Mesenchymal stem cell (in vitro differentiated cells and primary cell): Measurements from ENCODE around the gene RPS15A.

Experiments
- DNase-seq: peaks from one replicate; pipeline ENCODE4 v3.0.0-alpha.2; 2013
- H2AFZ ChIP-seq: one replicate; pipeline ENCODE4 v1.6.1; 2013; ENCODE audit warnings: low read depth, mild to moderate bottlenecking, control low read depth, inconsistent platforms, low read length, moderate library complexity
- H2AK5ac ChIP-seq: 2 replicates; pipeline ENCODE4 v1.6.1; 2013; ENCODE audit warnings: low read length, moderate library complexity, mild to moderate bottlenecking, inconsistent platforms; ENCODE audit not compliant: severe bottlenecking
- H2BK120ac ChIP-seq: one replicate; pipeline ENCODE4 v1.6.1; 2013; ENCODE audit warnings: low read depth, mild to moderate bottlenecking, inconsistent platforms, low read length, moderate library complexity
- H2BK12ac ChIP-seq, 2 experiments: one replicate each; pipeline ENCODE4 v1.6.1; 2013; ENCODE audit warnings: inconsistent platforms in 2 of 2, low read length in 2 of 2, mild to moderate bottlenecking in 2 of 2, moderate library complexity in 2 of 2, control low read depth in 1 of 2
- H2BK15ac ChIP-seq: one replicate; pipeline ENCODE4 v1.6.1; 2013; ENCODE audit warnings: mild to moderate bottlenecking, low read depth, inconsistent platforms; ENCODE audit not compliant: poor library complexity, severe bottlenecking
- H2BK5ac ChIP-seq: 2 replicates; pipeline ENCODE4 v1.6.1; 2013; ENCODE audit warnings: low read depth, mild to moderate bottlenecking, low read length, control low read depth, inconsistent platforms; ENCODE audit not compliant: poor library complexity, severe bottlenecking
- H3K14ac ChIP-seq, 2 experiments: one replicate each; pipeline ENCODE4 v1.6.1; 2013; ENCODE audit warnings: inconsistent platforms in 2 of 2, low read length in 2 of 2, control low read depth in 1 of 2, mild to moderate bottlenecking in 1 of 2, moderate library complexity in 1 of 2
- H3K18ac ChIP-seq, 2 experiments: one replicate each; pipeline ENCODE4 v1.6.1; 2013; ENCODE audit warnings: inconsistent platforms in 2 of 2, low read length in 2 of 2, control low read depth in 1 of 2, low read depth in 1 of 2, mild to moderate bottlenecking in 1 of 2
- H3K23ac ChIP-seq, 2 experiments: one replicate each; pipeline ENCODE4 v1.6.1; 2013; ENCODE audit warnings: inconsistent platforms in 2 of 2, low read length in 2 of 2, mild to moderate bottlenecking in 2 of 2, moderate library complexity in 2 of 2, control low read depth in 1 of 2
- H3K27ac ChIP-seq: 2 replicates; pipeline ENCODE4 v1.5.1; 2013; ENCODE audit warnings: mild to moderate bottlenecking, moderate library complexity, low read length, control low read depth, inconsistent platforms; ENCODE audit not compliant: poor library complexity, severe bottlenecking
- H3K27me3 ChIP-seq, 2 experiments: 2 replicates each; pipeline versions ENCODE4 v1.6.1 to v1.7.0; 2013; ENCODE audit warnings: low read length in 2 of 2, mild to moderate bottlenecking in 2 of 2, moderate library complexity in 2 of 2, control low read depth in 1 of 2, inconsistent platforms in 1 of 2; ENCODE audit not compliant: control insufficient read depth in 1 of 2, insufficient read depth in 1 of 2
- H3K36me3 ChIP-seq, 2 experiments: 2 replicates each; pipeline versions ENCODE4 v1.6.1 to v1.7.0; 2013; ENCODE audit warnings: low read length in 2 of 2, control low read depth in 1 of 2, inconsistent platforms in 1 of 2, low read depth in 1 of 2, mild to moderate bottlenecking in 1 of 2; ENCODE audit not compliant: insufficient read depth in 2 of 2, control insufficient read depth in 1 of 2
- H3K4ac ChIP-seq, 2 experiments: one replicate each; pipeline ENCODE4 v1.6.1; 2013; ENCODE audit warnings: inconsistent platforms in 2 of 2, low read length in 2 of 2, mild to moderate bottlenecking in 2 of 2, moderate library complexity in 2 of 2, control low read depth in 1 of 2, low read depth in 1 of 2
- H3K4me1 ChIP-seq: 2 replicates; pipeline ENCODE4 v1.6.1; 2013; ENCODE audit warnings: low read depth, low read length, control low read depth; ENCODE audit not compliant: control insufficient read depth, insufficient read depth
- H3K4me2 ChIP-seq: 2 replicates; pipeline ENCODE4 v1.6.1; 2013; ENCODE audit warnings: low read length, mild to moderate bottlenecking, inconsistent platforms; ENCODE audit not compliant: poor library complexity, severe bottlenecking
- H3K4me3 ChIP-seq, 2 experiments: 2 replicates each; pipeline versions ENCODE4 v1.5.1 to v1.7.0; 2013; ENCODE audit warnings: low read length in 2 of 2, mild to moderate bottlenecking in 2 of 2, control low read depth in 1 of 2, low read depth in 1 of 2; ENCODE audit not compliant: insufficient read depth in 1 of 2
- H3K79me1 ChIP-seq: replicated peaks from 2 replicates; pipeline ENCODE4 v1.6.1; 2013; ENCODE audit warnings: mild to moderate bottlenecking, control low read depth, low read length, inconsistent platforms; ENCODE audit not compliant: poor library complexity, severe bottlenecking
- H3K9ac ChIP-seq: 2 replicates; pipeline ENCODE4 v1.7.0; 2013; ENCODE audit warnings: mild to moderate bottlenecking, low read length, moderate library complexity
- H3K9me3 ChIP-seq: 2 replicates; pipeline ENCODE4 v1.7.0; 2013; ENCODE audit warnings: mild to moderate bottlenecking, low read length; ENCODE audit not compliant: control insufficient read depth
- H4K8ac ChIP-seq: one replicate; pipeline ENCODE4 v1.6.1; 2013; ENCODE audit warnings: inconsistent platforms, mild to moderate bottlenecking, low read length, moderate library complexity
- H4K91ac ChIP-seq: one replicate; pipeline ENCODE4 v1.6.1; 2013; ENCODE audit warnings: mild to moderate bottlenecking, low read length, inconsistent platforms
- WGBS: methylation state at CpG from one replicate; pipeline ENCODE4 v1.1.7; 2013; ENCODE audit warnings: mixed read lengths; 5-methylcytosine and 5-hydroxymethylcytosine counted together

The RPS15A gene

GRCh38 chr16:18801145-18801972 is 11.2 kb upstream of the RPS15A start, which contains the start of gene ARL6IP1:
Gene ARL6IP1 (minus strand): TSS chr16:18801549. CDS start chr16:18801466, 83 bp downstream.
- Histone ChIP-seq H2AFZ (peak within 1 kb of the TSS; percentile 79), H3K18ac (peak within 1 kb of the TSS; percentile 80 to 91), H2AK5ac (peak within 1 kb of the TSS; percentile 17), H4K8ac (peak within 1 kb of the TSS; percentile 59), H3K4me1 (peaks cover 7% of the 10 kb centered on the region), H3K27ac (peak within 1 kb of the TSS; percentile 90), H3K4me2 (peak within 1 kb of the TSS; percentile 95), H3K36me3 (peaks cover 4 to 25% of the 10 kb centered on the region in 2 experiments), H2BK15ac (peak within 1 kb of the TSS; percentile 89), H2BK120ac (peak within 1 kb of the TSS; percentile 92), H3K14ac (peak within 1 kb of the TSS in 1 of 2 experiments; percentile 77), H3K23ac (peak within 1 kb of the TSS in 1 of 2 experiments; percentile 97), H3K9ac (peak within 1 kb of the TSS; percentile 96), H3K9me3 (no peaks in the 10 kb centered on the region), H3K79me1 (peaks cover 4% of the 10 kb centered on the region), H3K4me3 (peak within 1 kb of the TSS; percentile 80 to 95), H4K91ac (peak within 1 kb of the TSS; percentile 52), H2BK12ac (no peak within 1 kb of the TSS), H2BK5ac (peak within 1 kb of the TSS; percentile 46), H3K4ac (peak within 1 kb of the TSS in 1 of 2 experiments; percentile 90), H3K27me3 (no peaks in the 10 kb centered on the region)
- peak; percentile 100 for DNase-seq
- WGBS, result under 1% methylated on average over 68 of the region's 77 CpGs

- Histone ChIP-seq H3K27ac (peak overlapping the region; percentile 63), H3K23ac (peak overlapping the region in 1 of 2 experiments; percentile 97), H3K79me1 (peaks cover 4% of the 10 kb centered on the region), H3K4ac (peak overlapping the region in 1 of 2 experiments; percentile 90), H3K9ac (peak overlapping the region; percentile 96), H3K4me3 (peak overlapping the region; percentile 80 to 95), H2BK5ac (peak overlapping the region; percentile 20), H3K18ac (peak overlapping the region; percentile 14 to 67), H2AFZ (peak overlapping the region; percentile 56), H2BK15ac (no peak overlapping the region), H3K4me2 (peak overlapping the region; percentile 94), H3K9me3 (no peaks in the 10 kb centered on the region), H4K91ac (peak overlapping the region; percentile 52), H3K27me3 (no peaks in the 10 kb centered on the region), H2AK5ac (no peak overlapping the region), H3K14ac (peak overlapping the region in 1 of 2 experiments; percentile 61), H2BK120ac (peak overlapping the region; percentile 62), H3K36me3 (peaks cover 4 to 25% of the 10 kb centered on the region in 2 experiments), H3K4me1 (peaks cover 7% of the 10 kb centered on the region), H4K8ac (no peak overlapping the region), H2BK12ac (no peak overlapping the region)
- DNase-seq, result peak; percentile 44
- under 1% methylated on average over 13 of the region's 15 CpGs for WGBS
These were observed 10.6 kb upstream of the RPS15A start for GRCh38 chr16:18800775-18801144.

GRCh38 chr16:18800293-18800692 is 10.2 kb upstream of the RPS15A start:
- Histone ChIP-seq H3K27ac (peak overlapping the region; percentile 63), H3K27me3 (no peaks in the 10 kb centered on the region), H3K4me1 (peaks cover 7% of the 10 kb centered on the region), H3K36me3 (peaks cover 4 to 27% of the 10 kb centered on the region in 2 experiments), H3K4ac (no peak overlapping the region), H3K23ac (no peak overlapping the region), H2BK5ac (no peak overlapping the region), H3K18ac (no peak overlapping the region), H4K8ac (no peak overlapping the region), H2AK5ac (peak overlapping the region; percentile 17), H4K91ac (no peak overlapping the region), H3K4me2 (peak overlapping the region; percentile 94), H3K9me3 (no peaks in the 10 kb centered on the region), H3K79me1 (peaks cover 4% of the 10 kb centered on the region), H2BK12ac (no peak overlapping the region), H2BK120ac (no peak overlapping the region), H3K14ac (no peak overlapping the region), H2AFZ (no peak overlapping the region), H3K9ac (peak overlapping the region; percentile 96), H3K4me3 (peak overlapping the region in 1 of 2 experiments; percentile 95), H2BK15ac (no peak overlapping the region)
- DNase-seq, result no peak
- WGBS, result 16% methylated on average over 8 of the region's 8 CpGs

GRCh38 chr16:18799500-18799899 is 9.4 kb upstream of the RPS15A start:
- no peak overlapping the region for H2BK120ac ChIP-seq
- WGBS, result 66% methylated on average over 2 of the region's 3 CpGs
- no peak overlapping the region for H2BK15ac ChIP-seq
- no peak overlapping the region for H4K8ac ChIP-seq
- H3K4me2 ChIP-seq, result peak overlapping the region; percentile 94
- peaks cover 6% of the 10 kb centered on the region for H3K4me1 ChIP-seq
- H3K4me3 ChIP-seq, result peak overlapping the region in 1 of 2 experiments; percentile 95
- H3K9ac ChIP-seq, result peak overlapping the region; percentile 96
- H3K18ac ChIP-seq, result no peak overlapping the region
- H4K91ac ChIP-seq, result no peak overlapping the region
- H3K9me3 ChIP-seq, result no peaks in the 10 kb centered on the region
- H2AFZ ChIP-seq, result no peak overlapping the region
- no peak overlapping the region for H3K27ac ChIP-seq
- H3K23ac ChIP-seq, result no peak overlapping the region
- peaks cover 6 to 35% of the 10 kb centered on the region in 2 experiments for H3K36me3 ChIP-seq
- DNase-seq, result no peak
- no peak overlapping the region for H3K4ac ChIP-seq
- no peak overlapping the region for H2BK12ac ChIP-seq
- no peak overlapping the region for H2BK5ac ChIP-seq
- H3K27me3 ChIP-seq, result no peaks in the 10 kb centered on the region
- no peak overlapping the region for H3K14ac ChIP-seq
- H2AK5ac ChIP-seq, result no peak overlapping the region
- H3K79me1 ChIP-seq, result peaks cover 4% of the 10 kb centered on the region
